Smooth muscle cell (in vitro differentiated cells): ENCODE data around the gene BCL10. TPM values are rescaled to one million over a fixed set of nuclear protein-coding genes. Genes with fewer than 3 reads are reported as not detected.

Experiments
- DNase-seq: peaks from one replicate; lab custom pipeline; 2025; ENCODE audit not compliant: unreplicated experiment; lab: John Stamatoyannopoulos, UW
- H2AFZ ChIP-seq: fragments of 200-600 bp; sonication (generic); 2 replicates; pipeline ENCODE4 v1.6.0; 2016; ENCODE audit warnings: antibody characterized with exemption, low read depth, mild to moderate bottlenecking
- H3F3A ChIP-seq: fragments of 200-600 bp; sonication (generic); 2 replicates; pipeline ENCODE4 v1.6.0; 2017; ENCODE audit warnings: antibody characterized with exemption, low read depth
- H3K27ac ChIP-seq: fragments of 200-600 bp; sonication (generic); 2 replicates; pipeline ENCODE4 v1.5.1; 2016; ENCODE audit warnings: low read depth, mild to moderate bottlenecking
- H3K27me3 ChIP-seq: fragments of 200-600 bp; sonication (generic); 2 replicates; pipeline ENCODE4 v1.6.1; 2016; ENCODE audit warnings: low read depth, mild to moderate bottlenecking
- H3K36me3 ChIP-seq: fragments of 200-600 bp; sonication (generic); 2 replicates; pipeline ENCODE4 v1.5.1; 2016; ENCODE audit warnings: low read depth
- H3K4me1 ChIP-seq: fragments of 200-600 bp; sonication (generic); 2 replicates; pipeline ENCODE4 v1.5.1; 2016; ENCODE audit warnings: low read depth
- H3K4me2 ChIP-seq: fragments of 200-600 bp; sonication (generic); 2 replicates; pipeline ENCODE4 v1.6.0; 2016; ENCODE audit warnings: mild to moderate bottlenecking
- H3K4me3 ChIP-seq: fragments of 200-600 bp; sonication (generic); 2 replicates; pipeline ENCODE4 v1.5.1; 2016; ENCODE audit warnings: mild to moderate bottlenecking
- H3K79me2 ChIP-seq: fragments of 200-600 bp; sonication (generic); 2 replicates; pipeline ENCODE4 v1.6.0; 2016; ENCODE audit warnings: low read depth, mild to moderate bottlenecking
- H3K9ac ChIP-seq: fragments of 200-600 bp; sonication (generic); 2 replicates; pipeline ENCODE4 v1.6.0; 2016; ENCODE audit warnings: low read depth
- H3K9me3 ChIP-seq: fragments of 200-600 bp; sonication (generic); replicated peaks from 2 replicates; pipeline ENCODE4 v1.5.1; 2016; ENCODE audit warnings: low read depth
- H4K20me1 ChIP-seq: fragments of 200-600 bp; sonication (generic); 2 replicates; pipeline ENCODE4 v1.6.0; 2016; ENCODE audit warnings: low read depth
- WGBS: methylation state at CpG from one replicate; pipeline ENCODE4 v1.1.7; 2016; ENCODE audit warnings: low lambda C conversion rate; 5-methylcytosine and 5-hydroxymethylcytosine counted together
- polyA plus RNA-seq: library from polyadenylated mRNA; unstranded; fragments of >200 nt; fragmentation: Nextera tagmentation; extraction: Ambion mirVana; gene quantifications from 2 replicates; pipeline ENCODE4 v1.2.1, GENCODE V29; 2016
- total RNA-seq: library from RNA; depleted of rRNA; stranded (reverse); fragments of >200 nt; gene quantifications from 2 replicates; pipeline ENCODE4 v1.2.3, GENCODE V29; 2014
- TF ChIP-seq, protein P1 (sequence below): fragments of 200-600 bp; sonication (generic); IDR thresholded peaks from 2 replicates; pipeline ENCODE4 v1.5.1; 2017; ENCODE audit warnings: borderline replicate concordance, mild to moderate bottlenecking, antibody characterized with exemption; ENCODE audit not compliant: insufficient read depth, poor library complexity, severe bottlenecking

Gene BCL10
- total and polyA plus RNA-seq, 2 experiments from 2014 or later = 21.4 to 34.3 TPM

DNA sequence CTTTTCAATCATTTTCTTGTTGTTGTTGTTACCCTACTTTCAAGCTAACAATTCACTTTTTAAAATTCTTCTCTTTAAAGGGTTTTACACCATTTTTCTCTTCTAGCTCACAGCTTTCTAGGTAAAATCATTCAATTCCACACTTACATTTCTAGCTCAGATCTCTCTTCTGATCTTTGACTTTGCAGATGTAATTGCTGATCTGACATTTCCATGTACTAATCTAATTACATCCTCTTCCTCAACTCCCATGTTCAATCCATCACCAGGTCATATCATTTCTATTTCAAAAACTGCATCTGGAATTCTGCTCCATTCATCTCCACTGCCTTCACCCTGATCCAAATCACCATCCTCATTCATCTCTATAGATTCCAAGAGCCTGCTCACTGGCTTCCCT, 3.0 kb downstream of the BCL10 start:
- Histone ChIP-seq H3K27ac (no peak overlapping the region), H3K4me2 (no peak overlapping the region), H3K36me3 (peaks cover 16% of the 10 kb centered on the region), H3K79me2 (peaks cover 63% of the 10 kb centered on the region), H3K9ac (no peak overlapping the region), H3K4me3 (no peak overlapping the region), H3K4me1 (peaks cover 15% of the 10 kb centered on the region), H2AFZ (no peak overlapping the region), H3K9me3 (no peaks in the 10 kb centered on the region), H3K27me3 (no peaks in the 10 kb centered on the region), H3F3A (peaks cover 13% of the 10 kb centered on the region), H4K20me1 (peaks cover 70% of the 10 kb centered on the region)
- TF ChIP-seq, protein P1, sequence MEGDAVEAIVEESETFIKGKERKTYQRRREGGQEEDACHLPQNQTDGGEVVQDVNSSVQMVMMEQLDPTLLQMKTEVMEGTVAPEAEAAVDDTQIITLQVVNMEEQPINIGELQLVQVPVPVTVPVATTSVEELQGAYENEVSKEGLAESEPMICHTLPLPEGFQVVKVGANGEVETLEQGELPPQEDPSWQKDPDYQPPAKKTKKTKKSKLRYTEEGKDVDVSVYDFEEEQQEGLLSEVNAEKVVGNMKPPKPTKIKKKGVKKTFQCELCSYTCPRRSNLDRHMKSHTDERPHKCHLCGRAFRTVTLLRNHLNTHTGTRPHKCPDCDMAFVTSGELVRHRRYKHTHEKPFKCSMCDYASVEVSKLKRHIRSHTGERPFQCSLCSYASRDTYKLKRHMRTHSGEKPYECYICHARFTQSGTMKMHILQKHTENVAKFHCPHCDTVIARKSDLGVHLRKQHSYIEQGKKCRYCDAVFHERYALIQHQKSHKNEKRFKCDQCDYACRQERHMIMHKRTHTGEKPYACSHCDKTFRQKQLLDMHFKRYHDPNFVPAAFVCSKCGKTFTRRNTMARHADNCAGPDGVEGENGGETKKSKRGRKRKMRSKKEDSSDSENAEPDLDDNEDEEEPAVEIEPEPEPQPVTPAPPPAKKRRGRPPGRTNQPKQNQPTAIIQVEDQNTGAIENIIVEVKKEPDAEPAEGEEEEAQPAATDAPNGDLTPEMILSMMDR = no peak
- no peak for DNase-seq

DNA sequence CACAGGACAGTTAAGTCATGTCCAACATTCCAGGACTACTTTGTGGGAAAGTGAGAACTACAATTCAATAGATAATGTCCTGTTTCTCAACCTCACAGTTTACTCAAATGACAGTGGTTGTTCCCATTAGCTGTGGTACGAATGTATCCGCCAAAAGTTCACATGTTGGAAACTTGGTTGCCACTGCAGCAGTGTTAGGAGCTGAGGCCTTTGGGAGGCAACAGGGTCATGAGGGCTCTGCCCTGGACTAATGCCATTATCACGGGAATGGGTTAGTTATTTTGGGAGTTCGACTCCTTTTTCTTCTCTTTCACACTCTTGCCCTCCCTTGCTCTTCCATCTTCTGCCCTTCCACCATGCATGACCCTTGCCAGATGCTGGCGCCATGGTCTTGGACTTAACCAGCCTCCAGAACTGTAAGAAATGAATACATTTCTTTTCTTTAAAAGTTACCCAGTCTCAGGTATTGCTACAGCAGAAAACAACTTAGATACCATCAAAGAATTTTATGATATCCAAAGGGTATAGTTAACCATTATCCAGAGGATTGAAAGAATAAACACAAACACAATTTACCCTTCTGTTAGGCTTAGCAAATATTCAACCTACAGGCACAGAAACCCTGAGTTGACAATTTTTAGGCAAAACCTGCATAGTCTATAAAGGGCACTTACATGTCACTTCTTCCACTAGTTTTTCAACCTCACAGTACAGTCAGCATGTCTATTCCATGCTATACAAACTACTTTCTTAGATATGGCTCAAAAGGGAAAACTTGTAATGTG, 7.4 kb downstream of the BCL10 start:
- no peaks in the 10 kb centered on the region for H3K9me3 ChIP-seq
- H3K27me3 ChIP-seq = no peaks in the 10 kb centered on the region
- H3K36me3 ChIP-seq = peaks cover 36% of the 10 kb centered on the region
- TF ChIP-seq, protein P1 = no peak
- no peak for DNase-seq
- WGBS = 95% methylated on average over 5 of the region's 5 CpGs
- H3K79me2 ChIP-seq = peaks cover 46% of the 10 kb centered on the region
- no peaks in the 10 kb centered on the region for H3F3A ChIP-seq
- H3K4me2 ChIP-seq = no peak overlapping the region
- peaks cover 69% of the 10 kb centered on the region for H4K20me1 ChIP-seq
- no peak overlapping the region for H2AFZ ChIP-seq
- H3K4me1 ChIP-seq = peaks cover under 1% of the 10 kb centered on the region
- no peak overlapping the region for H3K9ac ChIP-seq
- no peak overlapping the region for H3K27ac ChIP-seq
- H3K4me3 ChIP-seq = no peak overlapping the region

DNA sequence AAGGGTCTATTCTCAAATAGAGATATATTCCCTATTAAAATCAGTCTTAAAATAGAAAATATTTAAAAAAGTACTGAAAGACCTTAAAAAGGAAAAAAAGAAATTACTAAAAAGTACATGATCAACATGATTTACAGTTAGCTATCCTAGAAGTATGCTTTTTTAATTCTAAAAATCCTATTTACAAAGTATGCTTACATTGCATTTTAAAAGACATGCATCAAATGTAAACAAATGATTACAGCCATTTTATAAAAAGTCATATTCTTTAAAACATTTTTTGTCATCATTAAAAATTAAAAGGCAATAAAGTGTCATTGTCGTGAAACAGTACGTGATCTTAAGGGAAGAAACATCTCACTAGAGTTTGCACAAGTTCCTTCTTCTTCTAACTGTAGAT, 9.1 kb downstream of the BCL10 start:
- H3K36me3 ChIP-seq = peaks cover 36% of the 10 kb centered on the region
- WGBS = 98% methylated on average over 2 of the region's 2 CpGs

More for the DNA sequence above, 9.1 kb downstream of the BCL10 start:
- no peak for DNase-seq
- H4K20me1 ChIP-seq = peaks cover 53% of the 10 kb centered on the region
- no peak overlapping the region for H3K27ac ChIP-seq
- H3K9ac ChIP-seq = no peak overlapping the region
- H3K4me2 ChIP-seq = no peak overlapping the region
- H3K9me3 ChIP-seq = no peaks in the 10 kb centered on the region
- H3K79me2 ChIP-seq = peaks cover 29% of the 10 kb centered on the region
- no peak overlapping the region for H2AFZ ChIP-seq
- no peaks in the 10 kb centered on the region for H3K4me1 ChIP-seq
- no peaks in the 10 kb centered on the region for H3K27me3 ChIP-seq
- no peaks in the 10 kb centered on the region for H3F3A ChIP-seq
- TF ChIP-seq, protein P1 = no peak
- no peak overlapping the region for H3K4me3 ChIP-seq
